Esophagus mucosa (tissue), 1 donor: ENCODE results near the gene FAM9C. TPM values are rescaled to one million over a fixed set of nuclear protein-coding genes. Genes with fewer than 3 reads are reported as not detected.
"Not testable (repeated sequence)": the region's sequence is repeated elsewhere in the genome, so short reads cannot be mapped to it uniquely, and the experiment has no call there.

ENCODE experiments used
- ATAC-seq: fragments of 200-7000 bp; cut with Tn5 transposase; one replicate; pipeline ENCODE4 v1.9.1; 2020
- total RNA-seq: library from RNA; stranded (reverse); gene quantifications from one replicate; pipeline ENCODE4 v1.2.4, GENCODE V29; 2023
- donor health status: DM: yes; HTN: yes; CAD: no.

FAM9C gene
- total RNA-seq, 1 donor from 2014 or later, result not detected

GRCh38 chrX:13036896-13037295 lies 7.5 kb downstream of the FAM9C start:
- no peak for ATAC-seq

DNA sequence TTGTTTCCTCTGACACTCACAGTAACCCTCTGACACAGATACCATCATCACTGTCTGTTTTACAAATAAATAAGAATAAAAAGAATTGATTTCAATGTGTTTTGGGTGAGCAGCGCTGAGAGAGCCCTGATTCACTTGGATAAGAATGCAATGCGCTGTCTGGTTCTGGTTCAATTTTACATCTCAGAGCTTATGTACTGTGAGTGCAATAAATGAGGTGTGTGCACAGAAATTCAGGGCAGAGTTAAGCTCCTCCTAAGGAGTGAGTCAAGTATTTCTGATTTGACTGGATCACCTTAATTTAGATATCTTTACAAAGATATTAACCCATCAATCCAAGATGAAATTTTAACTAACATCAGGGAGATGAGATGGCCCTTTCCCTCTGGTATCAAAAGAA lies 11.2 kb downstream of the FAM9C start:
- no peak for ATAC-seq

DNA sequence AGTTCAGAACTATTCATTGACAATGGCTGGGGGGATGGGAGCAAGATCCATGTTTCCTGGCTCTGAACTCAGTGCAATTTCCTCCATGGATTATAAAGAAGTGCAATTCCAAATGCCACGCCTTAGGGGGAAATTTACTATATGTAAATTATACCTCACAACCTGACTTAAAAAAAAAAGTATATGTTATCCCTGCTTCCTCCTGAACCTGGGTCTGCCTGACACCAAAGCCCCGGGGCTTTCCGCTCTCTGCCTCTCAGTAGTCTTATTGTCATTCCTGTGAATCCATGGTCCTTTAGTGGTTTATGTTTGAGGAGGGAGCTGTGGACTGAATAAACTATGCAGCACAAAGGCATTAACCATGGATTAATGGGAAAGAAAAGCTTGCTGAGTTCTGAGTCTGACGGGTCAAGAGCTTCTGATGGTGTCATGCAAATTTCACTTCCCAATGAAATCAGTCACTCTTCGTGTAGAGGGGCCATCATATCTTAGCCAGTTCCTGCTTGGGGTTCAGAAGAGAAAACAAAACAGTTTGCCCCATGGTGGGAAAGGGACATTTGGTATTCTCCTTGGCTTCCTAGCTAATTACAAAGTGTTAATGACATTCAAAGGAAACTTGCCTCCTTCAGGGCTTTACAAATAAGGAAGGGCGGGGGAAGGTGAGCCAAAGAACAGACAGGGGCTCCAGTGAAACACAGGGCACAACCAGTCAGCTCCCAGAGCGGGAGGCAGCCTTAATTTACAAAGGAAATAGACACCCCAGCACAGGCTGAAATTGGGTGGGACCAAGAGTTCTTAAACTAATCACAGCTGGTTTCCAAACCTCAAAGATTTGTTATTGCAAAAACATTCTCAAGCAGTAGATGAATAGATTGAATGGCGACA lies 14.3 kb downstream of the FAM9C start:
- ATAC-seq, result no peak

DNA sequence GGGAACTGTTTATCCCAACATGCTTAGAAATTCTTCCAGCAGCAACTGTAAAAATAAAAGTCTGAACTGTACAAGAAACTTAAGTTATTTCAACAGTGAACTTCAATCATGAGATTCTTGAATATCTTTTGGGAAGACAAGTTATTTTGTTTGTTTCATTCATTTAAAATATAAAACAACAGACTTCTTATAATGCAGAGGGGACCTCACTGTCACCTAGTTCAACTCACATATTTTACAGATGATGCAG lies 14.9 kb downstream of the FAM9C start:
- no peak for ATAC-seq

DNA sequence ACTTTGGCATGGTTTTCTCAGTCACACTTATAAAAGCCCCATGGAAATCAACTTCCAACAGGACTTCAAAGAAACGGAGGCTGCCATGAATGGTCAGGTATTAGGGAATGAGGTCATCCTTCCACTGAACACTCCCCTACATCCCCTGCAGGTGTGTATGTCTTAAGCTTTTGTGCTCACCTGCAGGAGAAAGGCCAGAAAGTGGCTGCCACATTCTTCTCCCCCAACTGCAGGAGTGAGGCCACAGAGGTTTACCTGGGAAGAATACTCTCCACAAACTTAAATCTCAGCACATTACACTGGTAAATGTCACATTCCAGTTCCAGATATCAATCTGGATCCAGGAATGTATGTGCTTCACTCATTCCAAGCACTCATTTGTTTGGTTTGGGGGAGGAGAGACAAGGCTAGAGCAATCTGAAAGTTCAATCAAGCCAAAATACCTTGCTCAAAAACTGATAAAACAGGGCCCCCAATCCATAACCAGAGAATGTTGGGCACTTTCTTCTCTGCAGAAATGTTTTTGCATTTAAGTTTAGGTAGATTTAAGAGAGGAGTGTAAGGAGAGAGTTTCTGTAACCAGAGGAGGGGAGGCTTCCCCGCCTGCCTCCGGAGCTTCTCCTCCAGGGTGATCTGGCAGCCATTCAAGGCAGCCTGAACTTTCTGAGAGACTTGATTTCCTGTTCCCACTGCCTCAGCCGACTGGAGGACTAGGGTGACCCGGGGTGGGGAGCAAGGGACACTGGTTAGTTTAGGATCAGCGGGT lies 15.4 kb downstream of the FAM9C start:
- peak; percentile 54 for ATAC-seq

GRCh38 chrX:13026877-13027652 lies 17.4 kb downstream of the FAM9C start:
- no peak for ATAC-seq

- no peak for ATAC-seq
These were observed 19.4 kb downstream of the FAM9C start for GRCh38 chrX:13024986-13025385.

DNA sequence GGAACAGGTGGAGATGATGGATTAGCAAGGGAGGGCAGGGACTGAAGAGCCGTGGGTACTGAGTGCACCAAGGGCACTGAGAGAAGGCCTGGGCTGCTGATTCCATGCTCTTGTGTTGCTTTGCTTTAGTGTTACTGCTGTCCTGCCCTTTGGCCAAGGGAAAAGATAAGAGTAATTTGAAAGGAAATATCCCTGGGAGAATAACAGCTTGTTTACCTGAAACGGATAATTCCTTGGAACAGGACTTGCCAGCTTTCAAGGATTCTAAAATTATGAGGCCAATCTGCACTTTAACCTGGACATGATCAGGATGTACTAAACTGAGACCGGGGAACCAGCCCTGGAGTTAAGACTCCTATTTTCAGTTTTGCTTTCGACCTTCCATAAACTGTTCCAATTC lies 20.4 kb downstream of the FAM9C start:
- no peak for ATAC-seq

DNA sequence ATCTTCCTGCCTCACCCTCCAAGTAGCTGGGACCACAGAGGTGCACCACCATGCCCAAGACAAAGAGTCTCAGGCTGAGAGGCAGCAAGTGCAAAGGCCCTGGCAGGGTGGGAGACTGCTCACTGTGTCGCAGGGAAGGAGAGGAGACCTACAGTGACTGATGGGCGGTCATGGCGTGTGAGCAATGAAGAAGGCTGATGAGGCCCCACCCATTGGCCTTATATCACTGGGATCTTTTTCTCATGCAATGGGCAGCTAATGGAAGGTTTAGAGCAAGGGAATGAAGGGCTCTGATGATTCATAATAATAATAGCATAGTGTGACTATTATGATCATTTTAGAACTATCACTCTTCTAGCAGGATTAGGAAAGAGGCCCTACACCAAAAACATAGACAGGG lies 20.9 kb downstream of the FAM9C start:
- ATAC-seq, result no peak

DNA sequence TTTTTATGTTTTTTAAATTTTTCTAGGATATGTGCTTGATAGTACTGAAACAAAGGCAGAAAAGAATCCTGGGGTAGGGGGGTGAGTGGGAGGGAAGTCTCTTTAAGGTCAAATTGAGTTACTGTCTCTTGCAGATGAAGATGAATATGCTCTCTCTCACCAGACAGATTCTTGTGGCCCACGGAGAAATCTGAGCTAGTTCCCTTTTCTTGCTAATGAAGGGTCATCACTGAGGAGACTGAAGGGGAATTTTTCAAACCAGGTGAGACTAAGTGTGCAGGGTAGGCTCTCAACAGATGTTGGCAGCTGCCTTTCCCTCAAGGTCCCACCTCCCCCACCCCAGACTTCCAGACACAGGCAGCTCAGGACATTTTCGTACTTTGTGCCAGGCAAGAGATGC lies 21.5 kb downstream of the FAM9C start:
- no peak for ATAC-seq

DNA sequence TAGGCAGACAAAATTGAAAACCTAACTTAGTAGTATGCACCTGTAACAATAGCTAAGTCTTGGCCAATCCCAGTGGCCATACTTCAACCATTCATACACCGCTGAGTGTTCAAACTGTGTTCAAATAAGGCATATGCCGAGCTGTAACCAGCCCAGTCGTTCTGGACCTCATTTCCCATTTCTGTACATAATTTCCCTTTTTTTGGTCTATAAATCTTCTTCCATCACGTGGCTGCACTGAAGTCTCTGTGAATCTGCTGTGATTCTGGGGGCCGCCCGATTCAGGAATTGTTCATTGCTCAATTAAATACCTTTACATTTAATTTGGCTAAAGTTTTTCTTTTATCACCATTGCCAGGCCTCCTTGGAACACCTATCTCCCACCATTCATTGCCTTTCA lies 27.7 kb downstream of the FAM9C start:
- not testable (repeated sequence) for ATAC-seq

DNA sequence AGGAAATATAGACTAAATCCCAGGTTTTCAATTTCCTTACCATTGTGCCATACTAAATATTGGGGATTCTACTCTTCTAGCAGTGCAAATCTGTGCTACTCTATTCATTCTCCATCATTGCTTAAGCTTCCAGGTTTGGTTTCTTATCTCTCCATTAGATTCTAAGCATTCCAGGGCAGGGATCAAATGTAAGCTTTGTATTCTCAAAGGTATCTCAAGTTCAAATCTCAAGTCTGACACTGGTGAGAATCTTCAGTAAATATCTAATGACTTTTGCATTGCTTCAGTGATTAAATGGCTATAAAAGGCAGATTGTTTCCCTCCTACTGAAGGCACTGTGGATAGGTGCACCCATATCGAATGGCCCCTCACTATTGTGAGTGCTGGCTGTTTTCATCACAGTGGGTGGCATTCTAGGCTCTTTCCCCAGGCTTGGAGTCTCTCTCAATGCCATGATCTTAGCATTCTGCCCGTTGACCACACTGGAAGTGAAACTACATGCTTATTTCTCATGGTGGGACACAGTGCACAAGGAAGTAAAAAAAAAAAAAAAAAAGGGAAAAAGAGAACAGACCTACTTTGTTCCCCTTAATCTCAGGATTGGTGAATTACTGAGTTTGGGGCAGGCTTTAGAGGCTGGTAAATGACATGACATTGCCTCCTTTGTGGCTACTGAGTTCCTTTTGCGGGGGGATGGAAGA lies 28.7 kb downstream of the FAM9C start:
- ATAC-seq, result no peak

DNA sequence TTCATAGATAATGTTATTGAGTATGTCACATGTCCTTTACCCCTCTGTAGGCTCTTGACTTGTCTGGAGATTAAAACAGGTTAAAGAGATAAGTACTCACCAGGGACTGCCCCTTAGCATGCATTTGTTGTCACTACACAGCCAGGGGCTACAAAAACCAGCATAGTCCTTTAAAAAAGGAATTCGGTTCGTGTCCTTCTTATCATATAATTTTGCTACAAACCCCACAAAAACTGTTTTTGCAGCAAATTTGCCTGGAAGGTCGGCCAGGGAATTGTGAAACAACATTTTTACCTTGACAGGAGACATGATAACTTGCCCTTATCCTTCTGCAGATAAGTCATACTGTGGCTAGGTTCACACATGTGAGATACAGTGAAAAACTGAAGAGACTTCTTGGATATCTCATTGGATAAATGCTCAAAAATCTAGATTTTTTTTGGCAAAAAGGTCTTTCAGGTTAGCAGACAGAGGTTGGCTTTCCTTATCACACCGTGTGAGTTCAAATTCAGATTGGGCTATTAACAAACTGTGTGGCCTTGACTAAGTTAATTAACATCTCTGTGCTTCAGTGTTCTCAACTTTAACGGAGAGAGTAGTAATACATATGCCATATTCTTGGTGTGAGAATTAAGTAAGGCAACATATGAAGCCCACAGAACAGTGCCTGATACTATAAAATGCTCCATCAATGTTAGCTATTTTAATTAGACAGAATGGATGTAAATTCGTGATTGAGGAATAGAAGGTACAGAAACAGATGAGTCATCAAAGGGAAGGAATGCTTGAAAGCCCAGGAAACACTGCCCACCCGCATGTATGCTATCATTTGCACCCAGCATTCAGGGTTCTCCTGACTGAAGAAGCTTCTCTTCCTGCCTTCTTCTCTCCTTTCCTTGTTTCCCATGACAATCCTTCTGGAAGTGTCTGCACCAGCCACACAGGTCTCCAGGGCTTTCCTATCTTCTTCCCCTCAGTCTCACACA lies 30.0 kb downstream of the FAM9C start:
- no peak for ATAC-seq

DNA sequence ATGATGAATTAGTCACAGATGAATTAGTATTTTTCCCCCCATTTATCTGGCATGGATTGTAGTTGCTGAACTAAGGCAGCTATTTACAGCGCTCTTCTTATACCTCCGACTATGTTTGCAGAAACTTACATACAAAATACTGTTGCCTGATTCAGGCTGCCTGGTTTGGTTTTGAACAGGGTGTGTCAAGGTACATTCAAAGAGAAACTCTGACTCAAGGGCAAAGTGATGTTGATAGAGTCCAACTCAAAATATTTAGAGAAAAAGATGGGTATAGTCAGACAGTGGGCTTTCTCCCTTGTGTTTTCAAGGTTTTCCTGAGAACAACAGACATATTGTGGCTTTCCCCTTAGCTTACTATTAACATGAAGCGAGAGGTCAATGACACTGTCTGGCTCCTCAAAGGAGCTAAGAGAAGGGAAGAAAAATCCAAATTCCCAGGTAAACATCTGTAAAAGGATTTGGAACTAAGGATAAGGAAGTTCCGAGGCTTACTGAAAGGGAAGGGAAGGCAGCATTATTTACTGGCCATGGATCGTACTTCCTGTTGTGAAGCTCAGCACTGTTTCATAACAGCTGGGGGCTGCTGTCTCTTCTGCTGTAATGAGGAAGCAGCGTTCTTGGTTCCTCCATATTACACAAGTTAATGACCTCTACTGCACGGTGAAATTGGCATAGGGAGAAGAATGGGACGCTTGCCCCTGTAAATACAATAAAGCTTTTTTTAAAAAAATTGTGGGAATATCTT lies 30.9 kb downstream of the FAM9C start:
- ATAC-seq, result peak; percentile 48

- no peak for ATAC-seq
These were observed 33.9 kb downstream of the FAM9C start for GRCh38 chrX:13010546-13010945.

DNA sequence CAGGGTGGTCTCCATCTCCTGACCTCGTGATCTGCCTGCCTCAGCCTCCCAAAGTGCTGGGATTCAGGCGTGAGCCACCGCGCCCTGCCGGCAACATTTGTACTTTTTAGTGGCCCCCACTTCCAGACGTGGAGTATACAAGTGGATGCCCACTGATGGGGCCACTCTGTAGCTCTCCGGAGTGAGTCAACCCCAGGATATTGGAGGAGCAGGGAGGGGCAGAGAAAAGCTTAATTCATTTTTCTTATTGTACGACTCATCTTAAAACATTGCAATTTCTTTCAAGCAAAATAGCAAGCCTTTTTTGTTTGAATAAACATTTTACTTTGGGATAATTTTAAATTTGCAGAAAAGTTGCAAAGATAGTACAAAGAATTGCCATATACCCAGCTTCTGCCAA lies 34.6 kb downstream of the FAM9C start:
- ATAC-seq, result no peak

GRCh38 chrX:13009273-13009672 lies 35.1 kb downstream of the FAM9C start:
- peak; percentile 49 for ATAC-seq

- no peak for ATAC-seq
These were observed 35.6 kb downstream of the FAM9C start for GRCh38 chrX:13008851-13009250.

- ATAC-seq, result no peak
These were observed 36.3 kb downstream of the FAM9C start for GRCh38 chrX:13008189-13008533.

DNA sequence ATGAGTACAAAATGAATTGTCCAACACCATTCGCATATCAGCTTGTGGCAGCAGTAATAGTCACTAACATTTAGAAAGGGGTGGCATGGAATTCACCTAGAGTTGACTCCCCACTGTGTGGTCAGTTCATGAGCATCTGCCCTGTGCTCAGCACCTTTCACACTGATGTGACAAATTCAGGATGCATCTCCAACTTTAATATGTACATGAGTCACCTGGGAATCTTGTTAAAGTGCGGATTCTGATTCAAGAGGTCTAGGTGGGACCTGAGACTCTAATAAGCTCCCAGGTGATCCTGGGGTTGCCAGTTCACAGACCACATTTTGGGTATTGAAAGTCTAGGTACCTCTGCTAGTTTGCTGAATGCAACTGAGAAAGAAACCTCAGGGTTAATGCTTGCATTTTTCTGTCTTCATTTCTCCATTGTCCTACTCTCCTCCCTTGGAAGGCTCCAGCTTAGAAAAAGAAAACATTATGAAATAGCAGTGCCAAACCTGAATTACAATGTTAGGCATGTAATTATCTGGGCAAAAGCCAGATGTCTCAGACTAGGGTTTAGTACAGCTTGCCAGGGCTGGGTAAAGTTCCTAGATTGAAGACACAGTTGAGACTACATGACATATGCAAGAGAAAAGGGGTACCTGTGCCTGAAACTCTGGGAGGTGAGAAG lies 36.8 kb downstream of the FAM9C start:
- ATAC-seq, result peak; percentile 70
